H54 (cell line): ENCODE data around the gene TPM3.
"Not testable (repeated sequence)": the region's sequence is repeated elsewhere in the genome, so short reads cannot be mapped to it uniquely, and the experiment has no call there.

Experiments used
- DNase-seq: peaks from one replicate; pipeline ENCODE4 v3.0.0; 2011; ENCODE audit warnings: low spot score, mixed read lengths; ENCODE audit not compliant: insufficient read length
- FAIRE-seq: peaks from 3 replicates; lab custom pipeline; 2011; peaks lifted over from hg19 to GRCh38; lab: Jason Lieb, UNC
- POLR2A ChIP-seq: IDR thresholded peaks from 2 replicates; pipeline ENCODE4 v1.6.1; 2011; ENCODE audit warnings: low read depth, mild to moderate bottlenecking, low read length

TPM3 gene

DNA sequence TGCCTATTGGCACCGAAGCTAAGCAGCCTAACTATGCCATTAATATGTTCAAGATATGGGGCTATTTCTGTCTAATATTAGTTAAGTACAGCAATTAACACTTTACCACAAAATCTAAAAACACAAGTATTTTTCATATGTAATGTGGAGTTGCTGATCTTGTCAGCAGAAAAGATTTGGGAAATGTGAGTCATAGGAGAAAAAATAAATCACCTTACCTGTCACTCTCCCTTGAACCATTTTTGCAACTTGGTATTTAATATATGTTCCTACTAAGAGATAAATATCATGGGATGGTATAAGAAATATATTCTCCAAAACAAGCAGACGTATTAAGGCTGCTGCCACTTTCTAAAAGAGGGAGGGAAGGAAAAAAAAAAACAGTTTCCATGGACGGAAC is 54.0 kb downstream of the TPM3 start:
- DNase-seq = no peak
- no peak for TF ChIP-seq POLR2A
- FAIRE-seq = no peak

DNA sequence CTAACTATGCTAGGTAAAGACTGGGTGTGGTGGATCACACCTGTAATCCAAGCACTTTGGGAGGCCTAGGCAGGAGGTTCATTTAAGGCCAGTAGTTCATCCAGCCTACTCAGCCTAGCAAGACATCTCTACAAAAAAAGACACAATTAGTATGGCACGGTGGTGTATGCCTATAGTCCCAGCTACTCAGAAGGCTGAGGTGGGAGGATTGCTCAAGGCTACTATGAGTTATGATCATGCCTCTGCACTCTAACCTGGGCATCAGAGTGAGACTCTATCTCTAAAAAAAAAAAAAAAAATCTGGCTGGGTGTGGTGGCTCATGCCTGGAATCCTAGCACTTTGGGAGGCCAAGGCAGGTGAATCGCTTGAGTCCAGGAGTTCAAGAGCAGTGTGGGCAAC is 58.6 kb downstream of the TPM3 start:
- TF ChIP-seq POLR2A = no peak
- DNase-seq = no peak
- no peak for FAIRE-seq

DNA sequence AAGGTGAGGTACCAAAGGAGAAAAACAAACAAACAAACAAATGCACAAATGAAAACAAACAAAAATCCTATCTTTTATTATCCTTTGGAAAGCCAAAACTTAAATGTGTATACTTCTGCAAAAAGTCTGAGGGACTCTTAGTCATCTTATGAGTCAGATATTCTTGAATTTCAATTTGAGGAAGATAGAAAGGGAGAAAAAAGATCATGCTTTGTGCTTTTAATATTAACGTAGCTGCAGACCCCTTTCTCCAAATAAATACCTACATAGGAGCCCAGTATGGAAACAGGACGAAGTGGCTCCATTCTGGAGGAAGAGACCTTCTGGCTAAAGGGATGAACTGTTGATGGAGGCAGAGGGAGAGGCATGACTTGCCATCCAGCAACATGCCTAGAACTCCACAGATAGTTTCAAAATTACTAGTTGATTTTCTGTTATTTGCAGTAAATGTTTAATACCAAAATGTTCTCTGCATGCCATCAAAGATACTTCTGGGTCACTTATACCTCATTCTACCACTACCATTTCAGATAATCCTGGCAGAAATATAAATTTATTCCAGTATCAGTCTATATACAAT is 62.4 kb downstream of the TPM3 start:
- no peak for DNase-seq
- no peak for TF ChIP-seq POLR2A
- FAIRE-seq = no peak

DNA sequence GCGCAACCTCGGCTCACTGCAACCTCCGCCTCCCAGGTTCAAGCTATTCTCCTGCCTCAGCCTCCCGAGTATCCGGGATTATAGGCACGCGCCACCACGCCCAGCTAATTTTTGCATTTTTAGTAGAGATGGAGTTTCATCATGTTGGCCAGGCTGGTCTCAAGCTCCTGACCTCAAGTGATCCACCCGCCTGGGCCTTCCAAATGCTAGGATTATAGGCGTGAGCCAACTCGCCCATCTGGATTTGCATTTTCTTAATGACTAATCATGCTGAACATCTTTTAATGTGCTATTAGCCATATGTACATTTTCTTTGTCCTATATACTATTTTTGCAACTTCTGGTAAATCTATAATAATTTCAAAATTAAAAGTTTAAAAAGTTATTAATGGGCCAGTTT is 68.7 kb downstream of the TPM3 start:
- FAIRE-seq, DNase-seq: not testable (repeated sequence)

DNA sequence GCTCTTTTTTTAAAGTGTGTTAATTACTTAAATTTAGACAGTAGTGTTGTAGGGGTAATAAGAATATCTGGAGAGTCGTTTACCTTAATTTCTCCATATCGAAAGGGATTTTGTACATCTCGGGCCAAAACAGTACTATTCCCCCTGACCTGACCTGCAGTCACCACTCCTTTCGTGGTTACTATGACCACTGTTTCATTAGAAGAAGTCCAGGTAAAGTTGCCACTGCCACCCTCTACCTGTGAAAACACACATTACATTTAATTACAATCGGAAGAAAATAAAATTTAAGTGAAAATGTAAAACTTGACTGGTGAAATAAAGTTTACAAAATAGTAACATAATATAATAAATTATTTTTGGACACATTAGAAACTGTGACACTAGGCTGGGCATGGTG is 74.3 kb downstream of the TPM3 start:
- no peak for TF ChIP-seq POLR2A
- FAIRE-seq (no peak), DNase-seq (no peak)

DNA sequence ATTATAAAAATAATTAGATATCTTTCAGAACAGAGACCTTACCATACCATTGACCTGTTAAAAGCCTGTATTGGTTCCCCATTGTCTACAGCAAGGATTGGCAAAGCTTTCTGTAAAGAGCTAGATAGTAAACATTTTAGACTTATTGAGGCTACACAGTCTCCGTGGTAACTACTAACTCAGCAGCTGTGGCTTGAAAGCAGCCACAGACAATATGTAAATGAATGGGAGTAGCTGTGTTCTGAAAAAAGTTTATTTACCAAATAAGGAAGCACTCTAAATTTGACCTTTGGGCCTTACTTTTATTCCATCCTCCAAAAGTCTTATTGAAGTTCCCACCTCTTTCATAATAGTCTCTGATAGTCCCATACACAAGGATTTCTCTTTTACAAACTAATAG is 76.7 kb downstream of the TPM3 start:
- FAIRE-seq = no peak
- TF ChIP-seq POLR2A = no peak
- DNase-seq = no peak
